HG02623 (cell line): Measurements from ENCODE around the gene ZNF174.
A peak's percentile ranks its signal among the peaks of the same experiment; 100 is the strongest.

Experiments used
- ATAC-seq: cut with Tn5 transposase; IDR thresholded peaks from one replicate; pipeline ENCODE4 v1.9.1; 2021; ENCODE audit warnings: moderate library complexity; ENCODE audit not compliant: unreplicated experiment

ZNF174 gene

DNA sequence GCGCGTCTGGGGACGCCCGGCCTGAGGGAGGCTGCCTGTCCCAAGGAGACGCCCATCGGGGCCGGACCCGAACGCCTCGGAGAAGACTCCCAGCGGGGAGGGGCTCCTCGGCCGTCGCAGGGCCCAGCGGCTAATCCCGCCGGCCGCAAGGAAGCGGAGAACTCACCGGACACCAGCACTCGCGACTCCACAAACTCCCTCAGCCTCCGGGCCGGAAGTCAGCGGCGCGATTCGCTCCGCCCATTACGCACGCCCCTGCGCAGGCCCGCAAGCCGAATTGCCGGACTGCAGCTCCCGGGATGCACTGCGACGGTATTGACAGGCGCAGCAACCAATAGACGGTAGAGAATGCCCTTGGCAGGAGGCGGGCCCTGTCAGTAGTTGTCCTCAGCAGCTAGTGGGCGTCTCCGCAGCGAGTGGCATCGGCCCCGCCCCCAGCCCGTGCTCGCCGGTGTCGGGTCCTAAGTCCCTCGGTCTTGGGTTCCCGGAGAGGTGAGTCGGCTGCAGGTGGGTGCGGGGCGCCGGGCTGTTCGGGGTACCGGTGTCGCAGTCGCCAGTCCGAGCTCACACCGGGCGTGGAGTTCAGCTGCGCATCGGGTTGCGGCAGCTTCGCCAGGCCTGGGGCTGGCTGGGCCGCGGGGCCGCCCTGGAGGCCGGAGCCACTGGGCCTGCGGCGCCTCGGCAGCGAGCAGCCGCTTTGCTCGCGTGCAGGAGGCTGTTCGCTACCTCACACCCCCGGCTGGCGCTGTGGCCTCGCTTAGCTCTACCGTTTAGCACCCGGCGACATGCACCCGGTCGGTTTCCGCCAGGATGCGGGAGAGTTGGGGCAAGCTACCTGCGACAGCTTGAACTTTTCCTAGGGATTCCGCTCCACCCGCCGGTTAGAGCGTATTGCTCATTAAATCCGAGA is at the start of gene ZNF174, which contains the start of gene ZSCAN32:
TSS of gene ZNF174 (plus strand) at position 437 of the 910 bp plus-strand sequence. CDS start 790 bp downstream, outside the sequence.
TSS of gene ZSCAN32 (minus strand) at position 226 of the 910 bp plus-strand sequence. CDS start 3,447 bp downstream, outside the sequence.
- ATAC-seq: peak; percentile 98

GRCh38 chr16:3355589-3355988 is 45.4 kb upstream of the ZNF174 start, which contains the start of gene OR2C1:
Gene OR2C1 (plus strand): TSS chr16:3355889. CDS start chr16:3355941, 52 bp downstream.
- ATAC-seq: no peak

GRCh38 chr16:3356118-3356517 is 44.9 kb upstream of the ZNF174 start:
- no peak for ATAC-seq

DNA sequence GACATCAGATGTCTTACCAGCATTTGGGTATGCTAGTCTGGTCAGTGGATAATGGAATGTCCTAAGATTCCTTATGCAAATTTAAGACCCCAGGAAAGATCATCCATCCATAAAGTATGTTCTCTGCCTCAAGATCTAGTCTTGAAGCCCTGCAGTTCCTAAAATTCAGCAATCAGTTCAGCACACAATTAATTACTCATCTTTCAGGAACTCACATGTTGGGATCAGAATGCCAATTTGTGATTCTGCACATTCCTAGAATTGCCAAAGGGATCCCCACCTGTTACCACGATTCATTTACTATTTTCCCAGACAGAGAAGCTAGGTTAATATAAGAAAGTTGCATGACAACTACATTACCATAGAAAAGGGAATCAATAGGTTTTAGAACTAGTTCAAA is 42.1 kb upstream of the ZNF174 start:
- ATAC-seq: no peak

DNA sequence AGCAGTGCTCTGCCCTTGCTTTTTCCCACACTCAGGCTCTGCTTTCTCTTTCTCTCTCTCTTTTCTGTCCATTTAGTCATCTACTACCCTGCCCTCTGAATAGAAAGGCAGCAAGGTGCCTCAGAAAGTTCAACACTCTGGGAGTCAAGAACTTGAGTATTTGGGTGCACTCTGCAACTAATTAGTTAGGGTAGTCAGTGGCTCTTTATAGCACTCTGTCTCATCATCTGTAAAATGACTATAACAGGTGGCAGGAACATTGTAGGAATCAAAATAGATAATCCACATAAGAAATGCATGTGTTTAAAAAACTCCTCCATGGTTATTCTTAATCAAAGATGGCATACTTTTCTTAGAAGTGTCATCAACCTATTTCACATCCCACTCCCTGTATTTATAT is 38.1 kb upstream of the ZNF174 start:
- no peak for ATAC-seq

DNA sequence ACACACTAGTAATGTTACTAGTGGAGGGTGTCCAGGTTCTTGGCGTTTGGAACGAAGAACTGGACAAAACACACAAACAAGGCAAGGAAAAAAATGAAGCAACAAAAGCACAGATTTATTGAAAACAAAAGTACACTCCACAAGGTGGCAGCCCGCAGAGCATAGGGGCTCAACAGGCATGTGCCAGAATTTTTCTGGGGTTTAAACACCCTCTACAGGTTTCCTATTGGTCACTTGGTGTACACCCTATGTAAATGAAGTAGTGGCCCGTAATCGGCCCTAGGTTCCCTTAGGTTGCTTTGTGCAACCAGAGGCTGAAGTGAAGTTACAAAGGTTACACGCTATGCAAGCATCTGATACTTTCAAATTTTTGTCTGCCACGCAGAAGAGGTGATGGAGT is 37.2 kb upstream of the ZNF174 start:
- ATAC-seq: no peak

DNA sequence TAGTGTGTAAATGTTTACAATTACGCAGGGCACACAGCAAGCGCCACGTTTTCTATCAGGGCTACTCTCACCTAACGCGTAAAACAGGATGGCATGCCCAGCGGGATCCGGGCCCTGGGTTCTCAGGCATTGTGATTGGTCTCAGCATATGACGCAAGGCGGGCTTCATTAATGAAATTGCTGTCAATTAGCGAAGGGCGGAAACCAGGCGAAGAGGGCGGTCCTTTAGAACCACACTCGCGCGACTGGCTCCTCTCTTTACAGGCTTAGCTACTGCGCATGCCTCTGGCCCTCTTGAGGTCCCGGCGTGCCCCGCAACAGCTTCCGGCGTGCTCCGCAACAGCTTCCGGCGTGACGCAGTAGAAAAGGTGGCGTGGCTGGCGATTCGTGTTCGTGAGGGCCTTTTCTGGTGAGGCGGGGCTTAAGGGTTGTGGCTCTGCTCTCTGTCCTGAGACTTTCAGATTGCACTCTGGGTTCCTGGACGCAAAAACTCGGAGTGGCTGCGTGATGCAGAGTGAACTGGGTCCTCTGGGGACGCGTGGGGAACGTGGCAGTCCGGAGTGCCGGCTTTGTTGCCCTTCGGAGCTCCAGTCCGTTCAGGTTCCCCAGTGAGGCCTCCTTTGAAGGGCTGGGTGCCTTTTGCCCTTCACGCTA is 36.1 kb upstream of the ZNF174 start:
- ATAC-seq: no peak

- ATAC-seq: no peak
Measured at GRCh38 chr16:3369073-3369472, 31.9 kb upstream of the ZNF174 start.

GRCh38 chr16:3375680-3376079 is 25.3 kb upstream of the ZNF174 start:
- no peak for ATAC-seq

DNA sequence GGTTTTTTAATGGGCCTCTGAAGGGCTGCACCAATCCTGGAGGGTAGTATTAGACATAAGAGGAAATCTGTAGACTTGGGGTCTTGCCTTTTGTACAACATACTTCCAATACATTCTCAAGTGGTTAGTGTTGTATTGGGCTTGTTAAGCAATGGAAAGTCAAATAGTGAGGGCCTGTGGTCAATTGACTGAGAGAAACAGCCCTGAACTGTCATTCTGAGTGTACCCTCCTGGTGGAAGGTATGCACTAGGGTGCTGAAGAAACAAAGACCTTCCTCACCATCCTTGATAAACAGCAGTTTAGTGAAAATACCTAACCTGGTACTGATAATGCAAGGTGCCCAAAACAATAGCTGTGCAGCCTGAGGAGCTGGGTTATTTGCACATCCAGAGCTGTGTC is 23.1 kb upstream of the ZNF174 start:
- ATAC-seq: no peak

- ATAC-seq: no peak
Measured at GRCh38 chr16:3383045-3383448, 18.0 kb upstream of the ZNF174 start.

- no peak for ATAC-seq
Measured at GRCh38 chr16:3388325-3388724, 12.7 kb upstream of the ZNF174 start.

GRCh38 chr16:3389663-3390338 is 11.2 kb upstream of the ZNF174 start:
- no peak for ATAC-seq

DNA sequence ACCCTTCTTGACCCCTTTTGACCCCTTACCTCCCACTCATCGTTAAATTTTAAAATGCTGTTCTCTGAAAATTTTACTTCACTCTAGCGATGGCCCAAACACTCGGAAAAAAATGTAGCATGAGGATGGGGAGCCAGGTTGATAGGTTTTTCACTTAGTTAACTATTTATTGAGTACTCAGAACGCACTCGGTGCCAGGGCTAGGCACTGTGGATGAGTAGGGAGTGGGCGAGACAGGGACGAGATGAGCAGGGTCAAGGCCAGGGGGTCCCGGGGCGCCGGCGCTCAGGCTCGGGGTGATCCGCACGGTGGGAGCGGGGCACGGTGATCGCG is 603 bp upstream of the ZNF174 start:
- ATAC-seq: no peak

- ATAC-seq: no peak
Measured at GRCh38 chr16:3401719-3402397, 843 bp downstream of the ZNF174 start.

DNA sequence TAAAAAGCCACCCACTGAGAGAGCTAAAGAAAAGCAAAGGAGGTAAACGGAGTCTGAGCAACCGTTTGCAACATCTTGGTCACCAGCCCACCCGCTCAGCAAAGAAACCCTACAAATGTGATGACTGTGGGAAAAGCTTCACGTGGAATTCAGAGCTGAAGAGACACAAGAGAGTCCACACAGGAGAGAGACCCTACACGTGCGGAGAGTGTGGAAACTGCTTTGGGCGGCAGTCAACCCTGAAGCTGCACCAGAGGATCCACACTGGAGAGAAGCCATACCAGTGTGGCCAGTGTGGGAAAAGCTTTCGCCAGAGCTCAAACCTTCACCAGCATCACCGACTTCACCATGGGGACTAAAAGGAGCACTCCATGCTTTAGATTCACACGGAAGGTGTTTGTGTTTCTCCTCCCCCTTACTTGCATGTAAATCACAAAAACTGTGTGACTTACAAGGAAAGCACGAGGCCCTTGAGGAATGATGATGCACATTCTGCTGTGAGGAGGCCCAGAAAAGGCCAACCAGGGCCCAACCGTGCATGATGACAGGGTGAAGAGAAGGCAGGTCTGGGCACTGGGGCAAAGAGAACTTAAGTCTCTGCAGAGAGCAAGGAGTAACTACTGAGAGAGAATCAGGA is 7.7 kb downstream of the ZNF174 start:
- no peak for ATAC-seq

DNA sequence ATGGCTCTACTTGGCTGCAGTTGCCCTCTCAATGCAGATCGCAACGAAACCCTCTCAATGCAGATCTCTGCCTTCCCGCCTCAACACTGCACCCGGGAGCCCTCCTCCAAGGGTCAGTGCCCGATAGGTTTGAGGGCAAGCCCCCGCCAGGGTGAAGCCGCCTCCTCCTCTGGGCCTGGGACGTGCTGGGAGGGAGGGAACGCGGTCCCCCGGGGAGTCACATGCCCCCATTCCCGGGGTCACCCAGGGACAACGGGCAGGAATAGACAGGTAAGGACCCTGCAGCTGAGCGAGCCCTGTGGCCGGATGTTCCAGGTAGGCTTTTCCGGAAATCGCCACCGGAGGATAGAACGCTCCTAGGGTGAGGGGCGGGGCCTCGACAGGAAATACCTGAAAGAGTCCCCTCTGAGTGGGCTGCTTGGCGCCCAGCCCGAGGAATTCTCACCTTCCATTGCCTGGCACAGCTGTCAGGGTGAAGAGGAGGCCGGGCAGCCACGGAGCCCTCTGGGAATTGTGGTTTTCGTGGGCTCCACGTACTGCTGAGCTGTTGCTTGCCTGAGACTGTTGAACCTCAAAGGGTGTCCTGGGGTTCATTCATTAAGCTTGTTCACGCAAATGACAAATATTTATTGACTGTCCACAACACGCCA is 12.8 kb downstream of the ZNF174 start:
- no peak for ATAC-seq

- no peak for ATAC-seq
Measured at GRCh38 chr16:3431779-3432219, 30.8 kb downstream of the ZNF174 start.

DNA sequence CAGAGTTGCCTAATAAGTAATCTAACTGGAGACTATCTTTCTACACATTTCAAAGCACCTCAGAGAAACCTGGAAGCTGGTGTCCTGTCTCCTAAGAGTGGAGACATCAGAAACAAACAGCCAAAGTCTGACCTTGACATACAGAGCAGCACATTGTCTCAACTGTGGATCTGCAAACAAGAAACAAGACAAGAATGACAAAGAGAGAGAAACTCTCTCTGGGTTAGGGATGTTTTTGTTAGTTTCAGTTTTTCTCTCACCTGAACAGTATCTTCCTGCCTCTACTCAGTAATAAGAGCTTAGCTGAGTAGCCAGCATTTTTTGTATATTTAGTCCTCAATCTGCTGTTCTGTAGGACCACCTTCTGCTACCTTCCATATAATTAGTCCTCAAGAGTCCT is 33.4 kb downstream of the ZNF174 start:
- no peak for ATAC-seq

DNA sequence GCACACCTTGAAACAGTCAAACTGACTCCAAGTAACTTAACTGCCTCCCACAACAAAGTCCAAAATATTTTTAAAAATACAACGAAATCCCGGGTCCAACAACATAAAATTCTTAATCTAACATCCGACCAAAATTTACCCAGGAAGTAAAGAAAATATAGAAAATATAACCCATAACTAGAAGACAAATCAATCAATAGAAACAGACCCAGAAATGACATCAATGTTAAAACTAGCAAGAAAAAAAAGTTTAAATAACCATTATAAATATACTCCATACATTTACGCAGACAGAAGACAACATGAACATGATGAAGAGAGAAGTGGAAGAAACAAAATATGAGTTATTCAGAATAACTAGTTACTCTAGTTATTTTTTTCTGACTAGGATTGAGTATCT is 38.6 kb downstream of the ZNF174 start:
- no peak for ATAC-seq
